Bladder microvascular endothelial cell (primary cell): Measurements from ENCODE around the gene MMGT1. TPM values are rescaled to one million over a fixed set of nuclear protein-coding genes. Genes with fewer than 3 reads are reported as not detected.

ENCODE experiments used
- total RNA-seq: library from RNA; depleted of rRNA; stranded (reverse); fragments of >200 nt; gene quantifications from 2 replicates; pipeline ENCODE4 v1.2.3, GENCODE V29; 2014

MMGT1 gene
- 5.0 and 9.8 TPM in 2 replicates for total RNA-seq

GRCh38 chrX:135973548-135974278, at the start of gene MMGT1:
TSS of gene MMGT1 (minus strand) at chrX:135973988. CDS start at chrX:135973675, 313 bp downstream.

GRCh38 chrX:135985157-135985972, 11.6 kb upstream of the MMGT1 start, which contains the start of gene SLC9A6:
TSS of gene SLC9A6 (plus strand) at chrX:135985435. CDS start at chrX:135985659, 224 bp downstream.

Other genes with a start within 250 kb of the MMGT1 start
- gene CT45A3, start 205.8 kb downstream of the MMGT1 start, total RNA-seq = not detected in 2 replicates
- gene CT45A5, start 188.5 kb downstream of the MMGT1 start, total RNA-seq = not detected in 2 replicates
- not detected in 2 replicates for gene CT45A6, start 171.2 kb downstream of the MMGT1 start, total RNA-seq
- gene CT45A2, start 154.0 kb downstream of the MMGT1 start, total RNA-seq = not detected in 2 replicates
- not detected in 2 replicates for gene CT45A7, start 136.7 kb downstream of the MMGT1 start, total RNA-seq
- not detected in 2 replicates for gene CT45A8, start 119.5 kb downstream of the MMGT1 start, total RNA-seq
- not detected in 2 replicates for gene CT45A9, start 102.2 kb downstream of the MMGT1 start, total RNA-seq
- not detected in 2 replicates for gene CT45A10, start 80.5 kb downstream of the MMGT1 start, total RNA-seq
- not detected in 2 replicates for gene SAGE1, start 80.3 kb downstream of the MMGT1 start, total RNA-seq
- 10.2 and 15.9 TPM in 2 replicates for gene SLC9A6, start 11.4 kb upstream of the MMGT1 start, total RNA-seq
- 39.0 and 112 TPM in 2 replicates for gene FHL1, start 173.5 kb upstream of the MMGT1 start, total RNA-seq